Activated effector memory CD4-positive, alpha-beta T cell treated with Interleukin-2 at 50 U/mL for 16 hours (primary cell): ENCODE data around the gene PARVB.

ENCODE experiments used
- DNase-seq: peaks from one replicate; pipeline ENCODE4 v3.0.0-alpha.2; 2020

PARVB gene

DNA sequence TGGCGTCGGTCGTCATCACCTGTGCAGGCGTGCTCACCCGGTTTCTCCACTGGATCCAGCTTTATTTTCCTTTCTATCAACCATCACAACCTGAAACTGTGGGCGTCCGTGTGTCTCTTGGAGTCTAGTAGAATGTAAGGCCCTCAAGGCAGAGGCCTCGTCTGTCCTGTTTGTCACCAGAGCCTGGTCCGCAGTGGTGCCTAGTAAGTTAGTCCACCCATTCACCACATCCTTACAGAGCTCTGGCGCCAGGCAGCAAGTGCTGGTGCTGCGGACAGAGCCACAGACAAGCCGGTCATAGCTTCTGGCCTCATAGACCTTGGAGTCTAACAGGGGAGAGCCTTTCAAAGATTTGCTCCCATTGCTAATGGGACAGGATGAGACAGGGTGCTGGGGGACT is 92.2 kb downstream of the PARVB start:
- DNase-seq: no peak

DNA sequence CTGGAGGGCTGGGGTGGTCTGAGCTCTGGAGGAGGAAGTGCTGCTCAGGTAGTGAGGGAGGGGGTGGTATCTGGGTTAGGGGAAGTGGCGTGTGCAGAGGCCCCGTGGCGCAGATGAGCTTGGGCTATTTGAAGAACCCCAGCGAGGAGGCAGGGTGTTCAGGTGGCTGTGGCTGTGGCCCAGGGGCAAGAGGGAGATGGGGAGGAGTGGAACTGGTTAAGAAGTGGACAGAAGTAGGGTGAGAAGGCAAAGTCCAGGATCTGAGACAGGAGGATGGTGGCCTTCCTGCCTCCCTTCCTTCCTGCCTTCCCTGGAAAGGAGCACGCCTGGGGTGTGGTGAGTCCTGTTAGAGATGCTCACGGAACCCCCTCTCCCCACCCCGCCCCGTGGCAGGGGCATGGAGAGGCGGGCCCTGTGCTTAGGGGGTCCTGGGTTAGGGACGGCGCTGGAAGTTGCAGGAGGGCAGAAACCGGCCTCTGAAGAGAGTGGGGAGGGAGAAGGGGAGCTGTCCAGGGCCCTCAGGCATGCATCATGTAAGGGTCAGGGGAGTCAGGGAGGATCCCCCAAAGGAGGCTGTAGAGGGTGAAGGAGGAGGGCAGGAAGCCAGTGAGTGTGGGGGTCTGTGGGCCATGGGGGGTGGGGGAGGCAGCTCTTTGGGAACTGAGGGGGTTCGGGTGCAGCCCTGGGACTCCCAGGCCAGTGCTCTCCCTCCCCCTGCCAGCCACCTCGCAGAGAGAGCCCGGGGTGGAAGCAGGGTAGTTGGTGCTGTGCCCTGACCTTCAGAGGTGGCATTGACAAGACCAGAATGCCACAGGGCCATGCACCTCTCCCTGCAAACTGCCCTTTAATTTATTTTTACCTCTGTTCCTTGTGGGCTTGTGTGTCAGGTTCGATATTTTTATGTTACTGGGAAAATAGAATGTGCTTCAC is 92.9 kb downstream of the PARVB start:
- DNase-seq: no peak

DNA sequence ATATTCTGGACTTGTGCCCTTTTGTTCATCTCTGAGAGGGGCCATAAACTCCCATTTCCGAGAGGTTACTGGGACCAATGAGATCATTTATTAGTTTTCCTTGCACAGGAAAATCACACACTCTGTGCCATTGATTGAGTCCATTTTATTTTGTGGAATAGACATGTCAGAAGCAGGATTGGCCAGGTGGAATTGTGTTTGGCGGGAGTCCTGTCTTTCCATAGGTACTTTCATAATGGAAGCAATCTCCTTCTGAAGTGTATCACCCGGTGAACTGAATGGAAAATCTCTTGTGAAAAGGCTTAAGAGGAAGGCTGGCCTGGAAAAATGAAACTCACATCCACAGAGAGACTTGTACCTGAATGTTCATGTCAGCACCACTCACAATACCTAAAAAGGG is 93.6 kb downstream of the PARVB start:
- no peak for DNase-seq

DNA sequence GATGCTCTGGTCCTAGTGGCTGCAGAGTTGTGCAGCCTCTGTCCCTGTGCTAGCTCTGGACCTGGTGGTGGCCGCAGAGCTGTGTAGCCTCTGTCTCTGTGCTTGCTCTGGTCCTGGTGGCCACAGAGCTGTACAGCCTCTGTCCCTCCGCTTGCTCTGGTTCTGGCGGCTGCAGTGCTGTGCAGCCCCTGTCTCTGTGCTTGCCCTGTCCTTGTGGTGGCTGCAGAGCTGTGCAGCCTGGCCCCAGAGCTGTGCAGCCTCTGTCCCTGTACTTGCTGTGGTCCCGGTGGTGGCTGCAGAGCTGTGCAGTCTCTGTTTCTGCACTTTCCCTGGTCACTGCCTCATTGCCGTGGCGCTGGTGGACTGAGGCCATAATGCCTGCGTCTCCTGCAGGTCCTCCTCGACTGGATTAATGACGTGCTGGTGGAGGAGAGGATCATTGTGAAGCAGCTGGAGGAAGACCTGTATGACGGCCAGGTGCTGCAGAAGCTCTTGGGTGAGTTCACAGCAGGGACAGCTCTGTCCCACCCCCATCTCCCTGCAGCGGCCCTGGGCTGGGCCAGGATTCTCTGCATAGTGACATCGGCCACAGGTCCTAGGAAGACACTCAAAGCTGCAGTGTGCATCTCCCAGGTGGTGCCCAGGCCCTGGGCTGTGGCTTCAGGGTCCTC is 94.7 kb downstream of the PARVB start:
- no peak for DNase-seq

DNA sequence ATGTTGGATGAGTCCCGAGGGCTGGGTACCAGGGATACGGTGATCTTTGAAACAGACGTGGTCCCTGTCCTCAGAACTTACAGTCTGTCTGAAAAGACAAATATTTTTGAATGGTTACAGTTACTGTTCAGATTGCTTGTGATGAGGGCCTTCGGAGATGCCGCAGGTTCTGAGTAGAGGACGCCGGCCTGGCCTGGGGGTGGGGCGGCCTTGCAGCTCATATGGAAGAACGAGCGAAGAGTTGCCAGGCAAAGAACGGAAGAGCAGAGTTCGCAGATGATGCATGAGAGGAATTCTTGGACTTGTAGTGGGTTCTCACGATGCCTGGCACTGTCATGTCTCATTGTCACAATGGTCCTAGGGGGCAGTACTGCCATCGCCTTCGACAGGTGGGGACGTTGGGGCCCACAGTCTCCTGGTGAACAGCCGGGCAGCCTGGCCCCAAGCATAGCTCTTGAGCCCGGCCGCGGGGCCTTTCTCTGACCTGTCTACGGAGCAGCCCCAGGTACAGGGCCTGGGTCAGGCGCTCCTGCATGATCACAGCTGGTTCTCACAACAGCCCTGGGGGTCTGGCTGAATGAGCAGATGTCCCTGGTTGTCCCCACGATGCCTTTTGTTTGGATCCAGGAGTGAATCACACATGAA is 95.7 kb downstream of the PARVB start:
- no peak for DNase-seq

DNA sequence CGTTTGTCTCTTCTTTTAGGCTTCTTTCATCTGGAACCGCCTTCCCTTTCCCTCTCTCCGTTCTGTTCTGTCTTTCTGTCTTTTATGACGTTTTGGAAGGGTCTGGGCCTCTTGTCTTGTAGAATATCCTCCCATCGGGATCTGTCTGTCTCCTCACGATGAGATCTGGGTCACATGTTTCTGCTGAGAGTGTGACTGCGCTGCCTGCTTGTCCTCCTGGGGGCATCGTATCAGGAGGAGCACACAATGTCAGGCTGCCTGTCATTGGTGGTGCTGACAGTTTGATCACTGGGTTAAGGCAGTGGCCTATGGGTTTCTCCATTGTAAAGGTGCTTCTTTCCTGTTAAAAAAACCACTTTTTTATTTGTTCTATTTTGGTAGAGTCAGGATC is 96.2 kb downstream of the PARVB start:
- DNase-seq: no peak

DNA sequence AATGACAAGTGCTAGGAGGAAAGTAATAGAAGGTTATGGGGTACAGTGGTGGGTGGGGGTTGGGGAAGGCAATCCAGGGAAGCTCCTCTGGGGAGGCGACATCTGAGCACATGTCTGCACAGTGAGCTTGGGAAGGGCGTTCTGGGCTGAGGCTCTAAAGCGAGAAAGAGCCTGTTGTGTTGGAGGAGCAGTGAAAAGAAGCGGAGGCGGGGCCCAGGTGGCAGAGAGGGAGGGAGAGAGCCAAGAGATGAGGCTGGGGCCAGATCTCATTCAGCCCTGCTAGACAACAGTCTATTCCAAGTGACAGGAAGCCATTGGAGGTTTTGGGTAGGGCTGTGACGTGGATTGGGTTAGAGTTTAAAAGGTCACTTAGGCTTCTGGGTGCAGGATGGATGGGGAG is 101.3 kb downstream of the PARVB start:
- DNase-seq: no peak

DNA sequence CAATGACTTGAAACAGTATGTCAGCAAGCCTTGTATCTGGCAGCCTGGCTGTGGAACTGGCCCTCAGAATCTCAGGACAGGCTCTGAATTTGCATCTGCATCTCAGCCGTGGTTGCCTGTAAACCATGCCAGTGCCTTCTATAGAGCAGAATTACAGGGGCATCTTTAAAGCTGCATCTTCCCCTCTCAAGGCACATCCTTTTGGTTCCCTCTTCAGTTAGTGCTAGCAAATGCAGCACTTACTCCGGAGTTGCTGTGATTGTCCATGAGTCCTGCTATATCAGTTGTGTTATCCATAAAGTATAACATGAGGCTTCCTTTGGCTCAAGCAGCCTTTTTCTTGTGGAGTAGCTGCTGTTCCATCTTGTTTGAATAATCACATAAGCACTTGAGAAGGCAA is 102.7 kb downstream of the PARVB start:
- no peak for DNase-seq

DNA sequence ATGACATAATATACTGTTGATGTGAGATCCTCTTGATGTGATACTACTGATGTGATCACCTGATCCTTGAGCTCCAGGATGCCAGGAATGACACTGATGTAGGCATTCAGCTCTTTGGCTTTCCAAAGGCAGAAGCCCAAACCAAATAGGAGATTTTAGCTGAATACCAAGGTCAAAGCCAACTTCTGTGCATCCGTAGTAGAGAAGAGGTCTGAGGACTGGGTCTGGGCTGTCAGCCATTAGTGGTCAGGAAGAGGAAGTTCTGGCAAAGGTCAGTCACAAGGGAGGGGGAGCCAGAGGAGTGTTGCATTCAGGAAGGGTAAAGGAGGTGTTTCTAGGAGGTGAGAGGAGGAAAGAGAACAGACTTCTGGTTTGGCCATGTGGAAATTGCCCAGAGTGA is 103.3 kb downstream of the PARVB start:
- no peak for DNase-seq

DNA sequence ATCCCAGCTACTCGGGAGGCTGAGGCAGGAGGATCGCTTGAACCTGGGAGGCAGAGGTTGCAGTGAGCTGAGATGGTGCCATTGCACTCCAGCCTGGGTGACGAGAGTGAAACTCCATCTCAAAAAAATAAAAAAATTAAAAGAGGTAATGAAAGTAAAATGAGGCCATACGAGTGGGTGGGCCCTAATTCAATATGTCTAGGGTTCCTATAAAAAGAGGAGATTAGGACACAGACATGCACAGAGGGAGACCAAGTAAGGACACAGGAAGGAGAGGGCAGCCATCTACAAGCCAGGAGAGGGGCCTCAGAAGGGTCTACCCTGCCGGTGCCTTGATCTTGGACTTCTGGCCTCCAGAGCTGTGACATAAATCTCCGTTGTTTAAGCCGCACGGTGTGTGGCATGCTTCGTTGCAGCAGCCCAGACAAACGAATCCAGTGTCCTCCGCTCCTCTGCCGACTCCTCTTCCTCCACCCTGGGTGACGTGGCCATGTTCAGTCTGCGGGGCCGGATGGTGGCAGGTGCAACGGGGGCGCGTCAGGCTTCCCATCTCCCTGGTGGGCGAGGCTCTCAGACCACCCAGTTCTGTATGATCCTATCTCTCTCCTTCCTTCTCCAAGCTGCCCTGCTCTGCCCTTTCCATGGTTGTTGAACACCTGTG is 105.0 kb downstream of the PARVB start:
- no peak for DNase-seq

DNA sequence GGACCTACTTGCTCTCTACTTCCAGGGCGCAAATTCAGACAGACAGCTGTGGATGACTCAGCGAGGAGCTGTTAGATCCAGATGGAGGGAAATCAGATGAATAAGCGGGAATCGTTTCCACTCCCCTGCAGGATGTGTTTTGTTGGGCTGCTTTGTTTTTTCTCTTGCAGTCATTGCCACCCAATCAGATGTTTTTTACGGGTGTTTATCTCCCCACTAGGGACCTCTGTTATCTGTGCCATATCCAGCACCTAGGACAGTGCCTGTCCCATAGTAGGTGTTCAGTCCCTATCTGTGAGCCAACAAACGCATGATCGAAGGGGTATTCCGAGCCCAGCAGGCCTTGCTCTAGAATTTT is 105.5 kb downstream of the PARVB start:
- DNase-seq: no peak

DNA sequence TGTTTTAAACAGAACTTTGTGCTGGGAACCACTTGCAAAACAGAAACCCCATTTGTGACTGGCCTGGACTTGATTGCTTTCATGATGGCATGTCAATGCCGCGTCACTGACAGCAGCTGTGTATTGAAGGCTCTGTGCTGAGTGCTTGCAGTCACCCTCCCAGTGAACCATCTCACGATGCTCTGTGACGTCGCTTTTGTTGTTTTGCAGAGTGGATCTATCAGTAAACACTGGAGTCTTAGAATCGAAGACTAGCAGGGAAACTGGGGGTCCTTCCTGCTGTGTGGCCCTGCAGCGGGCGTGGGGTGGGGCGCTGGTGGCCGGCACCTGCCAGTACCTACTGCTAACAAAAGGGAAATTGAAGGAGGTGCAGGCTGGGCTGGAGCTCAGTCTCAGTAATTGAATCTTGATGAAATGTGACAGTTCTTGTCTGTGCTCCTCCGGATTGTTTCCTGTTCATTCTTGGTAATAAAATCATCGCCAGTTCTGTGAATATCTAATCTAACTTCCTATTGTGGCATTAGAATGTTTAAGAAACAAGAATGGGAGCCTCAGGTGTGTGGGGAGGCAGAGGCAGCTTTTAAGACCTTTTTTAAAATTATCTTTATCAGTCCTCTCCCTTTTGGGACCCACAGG is 106.1 kb downstream of the PARVB start:
- DNase-seq: no peak

DNA sequence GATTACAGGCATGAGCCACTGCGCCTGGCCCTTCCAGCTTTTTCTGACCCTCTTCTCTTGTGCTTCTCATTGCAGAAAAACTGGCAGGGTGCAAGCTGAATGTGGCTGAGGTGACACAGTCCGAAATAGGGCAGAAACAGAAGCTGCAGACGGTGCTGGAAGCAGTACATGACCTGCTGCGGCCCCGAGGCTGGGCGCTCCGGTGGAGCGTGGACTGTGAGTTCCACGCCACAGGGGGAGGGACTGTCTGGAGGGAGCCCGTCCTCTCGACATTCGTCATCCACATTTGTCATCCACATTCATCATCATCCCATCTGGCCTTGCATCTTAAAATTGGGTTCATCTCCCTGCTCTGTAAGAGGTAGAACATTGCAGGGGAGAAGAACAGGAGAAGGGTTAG is 107.3 kb downstream of the PARVB start:
- no peak for DNase-seq

DNA sequence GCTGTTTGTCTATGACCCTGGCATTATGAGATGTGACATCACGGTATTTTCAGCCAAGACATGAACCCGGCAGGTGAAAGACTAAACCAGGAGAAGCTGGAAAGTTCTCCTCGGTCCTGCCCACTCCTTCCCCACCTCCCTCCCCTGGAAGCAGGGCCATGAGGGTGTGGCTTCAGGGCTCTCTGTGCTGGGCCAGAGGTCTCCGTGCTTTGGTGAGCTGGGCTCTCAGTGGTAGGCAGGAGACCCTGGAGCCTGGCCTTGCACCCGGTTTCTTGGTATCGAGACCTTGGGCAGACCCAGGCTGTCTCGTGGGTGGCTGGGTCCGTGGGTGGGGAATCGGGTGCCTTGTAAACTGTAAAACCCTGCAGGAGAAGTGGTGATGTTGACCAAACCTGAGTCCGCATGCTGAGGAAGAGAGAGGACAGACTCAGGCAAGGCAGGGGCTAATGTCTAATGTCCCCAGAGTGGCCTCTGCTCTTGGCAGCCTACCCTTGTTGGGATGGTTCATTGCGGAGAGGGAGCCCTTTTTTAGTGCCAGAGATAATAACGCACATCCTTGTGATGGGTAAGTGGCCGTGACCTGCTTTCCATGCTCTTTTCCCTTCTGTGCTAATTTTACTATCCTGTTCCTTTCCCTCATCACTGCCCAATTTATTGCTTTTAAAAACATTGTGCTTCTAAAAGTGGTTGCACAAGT is 108.0 kb downstream of the PARVB start:
- DNase-seq: no peak

DNA sequence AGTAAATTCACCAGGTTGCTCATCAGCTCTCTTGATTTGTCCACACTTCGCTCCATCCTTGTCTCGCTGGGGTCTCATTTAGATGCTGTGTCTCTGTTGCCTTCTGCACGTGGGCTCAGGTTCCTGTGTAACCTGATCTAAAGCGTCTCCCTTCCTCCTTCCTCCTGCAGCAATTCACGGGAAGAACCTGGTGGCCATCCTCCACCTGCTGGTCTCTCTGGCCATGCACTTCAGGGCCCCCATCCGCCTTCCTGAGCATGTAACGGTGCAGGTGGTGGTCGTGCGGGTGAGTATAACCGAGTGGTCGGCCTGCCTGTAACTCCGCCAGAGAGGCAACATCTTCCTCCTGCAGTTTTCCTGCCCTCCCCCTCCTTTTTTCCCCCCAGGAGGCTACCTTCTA is 108.6 kb downstream of the PARVB start:
- DNase-seq: no peak

DNA sequence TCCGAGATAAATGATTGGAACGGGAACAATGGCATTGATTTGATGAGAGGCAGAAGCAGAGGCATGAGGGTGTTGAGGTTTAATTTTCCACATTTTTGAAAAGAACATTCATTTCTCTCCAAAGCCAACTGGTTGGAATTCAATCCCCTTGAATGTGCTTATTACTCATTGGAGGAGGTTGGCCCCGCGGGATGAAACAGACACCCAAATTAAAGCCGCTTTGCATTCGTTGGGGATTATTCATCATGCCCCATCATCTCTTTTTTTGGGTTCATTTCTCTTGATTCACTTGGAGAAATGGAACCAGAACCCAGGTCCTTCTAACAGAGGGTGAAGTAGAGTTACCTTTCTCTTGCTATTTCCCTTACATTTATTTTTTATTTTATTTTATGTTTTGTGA is 109.1 kb downstream of the PARVB start:
- no peak for DNase-seq

DNA sequence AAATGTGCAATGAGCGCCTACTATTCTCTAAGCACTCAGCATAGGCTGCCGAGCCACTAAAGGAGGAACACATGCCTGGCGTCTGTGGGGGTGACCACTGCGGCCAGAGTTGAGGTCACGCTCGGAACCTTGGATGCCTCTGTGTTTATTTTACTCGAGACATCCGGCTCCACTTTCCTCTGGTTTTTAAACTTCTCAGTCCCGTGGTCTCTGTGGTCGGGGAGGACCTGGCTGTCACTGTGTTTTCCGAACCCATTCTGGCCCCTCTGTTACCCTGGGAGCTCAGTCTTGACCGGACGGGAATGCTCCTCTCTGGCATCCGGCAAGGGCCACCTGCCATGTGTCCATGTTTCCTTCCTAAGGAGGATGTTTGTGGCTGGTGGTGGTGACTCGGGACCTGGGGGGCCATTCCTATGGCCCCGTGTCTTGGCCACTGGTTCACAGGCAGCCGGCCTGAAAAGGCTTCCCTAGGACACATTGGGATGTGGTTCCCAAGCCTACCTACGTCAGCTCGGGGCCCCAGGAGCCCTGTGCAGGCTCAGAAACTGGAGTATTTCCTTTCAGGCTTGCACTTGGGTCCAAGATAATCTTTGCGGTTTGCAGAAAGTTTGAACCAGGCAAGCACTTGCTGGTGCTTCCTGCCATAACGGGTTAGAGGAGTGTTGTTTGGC is 109.9 kb downstream of the PARVB start:
- DNase-seq: no peak

DNA sequence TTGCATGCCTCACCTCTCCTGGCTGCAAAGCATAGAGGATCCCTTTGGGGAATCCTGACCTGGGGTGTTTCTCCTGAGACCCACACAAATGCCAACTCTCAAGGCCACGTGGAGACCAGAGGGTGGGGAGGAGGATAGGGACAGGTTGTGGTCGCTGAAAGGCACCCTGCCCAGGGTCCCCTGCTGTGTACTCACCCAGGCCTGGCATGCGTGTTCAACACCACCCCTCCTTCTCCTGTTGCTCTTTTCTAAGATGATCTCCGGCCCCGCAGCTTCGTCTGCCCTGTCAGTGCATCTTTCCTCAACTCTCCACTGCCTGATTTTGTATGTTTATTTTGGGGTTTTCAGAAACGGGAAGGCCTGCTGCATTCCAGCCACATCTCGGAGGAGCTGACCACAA is 112.0 kb downstream of the PARVB start:
- no peak for DNase-seq

DNA sequence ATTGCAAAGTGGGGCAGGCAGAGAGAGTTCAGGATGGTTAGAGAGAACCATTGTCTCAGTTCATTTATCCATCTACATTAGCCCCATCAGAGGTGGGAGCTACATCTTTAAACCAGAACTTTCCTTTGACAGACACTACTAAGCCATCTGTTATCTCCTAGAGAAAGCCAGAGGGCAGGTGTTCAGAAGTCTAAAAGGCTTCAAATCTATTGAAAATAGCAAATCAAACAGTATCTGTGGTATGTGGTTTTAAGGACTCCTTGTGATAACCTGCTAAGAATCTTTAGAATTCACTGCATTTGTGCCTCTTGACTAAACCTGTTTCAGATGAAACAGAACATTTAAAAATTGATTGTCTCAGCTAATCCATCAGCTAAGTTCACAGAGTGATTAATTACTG is 112.7 kb downstream of the PARVB start:
- no peak for DNase-seq

DNA sequence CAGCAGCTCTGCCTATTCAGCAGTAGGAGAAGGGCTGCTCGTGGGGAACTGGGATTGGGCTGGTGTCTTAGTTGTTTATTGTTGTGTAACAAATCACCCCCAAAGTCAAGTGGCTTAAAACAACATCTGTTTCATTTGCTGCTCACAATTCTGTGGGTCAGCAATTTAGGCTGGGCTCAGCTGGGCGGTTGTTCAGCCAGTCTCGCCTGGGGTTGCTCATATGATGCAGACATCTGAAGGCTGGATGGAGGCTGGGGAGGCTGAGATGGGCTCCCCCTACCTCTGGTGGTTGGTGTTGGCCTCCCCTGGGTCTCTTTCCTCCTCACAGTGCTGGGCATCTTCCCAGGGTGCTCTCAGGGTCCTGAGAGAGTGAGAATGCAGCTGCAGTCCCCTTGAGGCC is 113.3 kb downstream of the PARVB start:
- no peak for DNase-seq

DNA sequence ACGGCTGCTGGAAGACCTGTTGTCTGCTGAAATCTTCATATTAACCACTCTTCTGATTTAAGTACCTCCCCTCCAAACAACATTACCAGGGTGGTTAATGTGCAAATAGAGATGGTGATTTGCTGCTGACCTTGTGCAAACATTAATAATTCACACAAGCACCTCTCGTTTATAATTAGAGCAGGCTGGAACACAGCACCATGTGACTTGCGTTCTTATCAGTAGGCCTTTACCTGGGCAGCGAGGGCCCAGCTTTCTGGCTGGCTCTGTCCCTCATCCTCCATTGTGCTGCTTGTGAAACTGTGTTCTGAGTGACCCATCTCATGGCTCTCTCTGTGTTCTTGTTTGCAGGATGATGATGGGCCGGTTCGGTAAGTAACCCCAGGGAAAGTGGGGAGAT is 115.7 kb downstream of the PARVB start:
- no peak for DNase-seq
